Breast epithelium (tissue), 3 donors: ENCODE measurements around the gene SAP30.

Experiments used
- POLR2A ChIP-seq: fragments of 450-650 bp; IDR thresholded peaks from one replicate; pipeline ENCODE4 v1.6.1; 2016; ENCODE audit warnings: antibody characterized with exemption, mild to moderate bottlenecking, moderate library complexity
- POLR2AphosphoS5 ChIP-seq, 3 donors: sonication (generic); formaldehyde crosslinking; IDR thresholded peaks; one replicate each; pipeline ENCODE4 v1.6.1; 2017; ENCODE audit warnings: antibody characterized with exemption in 3 of 3
- TF ChIP-seq, protein P1 (sequence below), 3 donors: fragments of 450-650 bp; IDR thresholded peaks; one replicate each; pipeline ENCODE4 v1.5.1; 2016 to 2017; ENCODE audit warnings: antibody characterized with exemption in 3 of 3, mild to moderate bottlenecking in 3 of 3, moderate library complexity in 3 of 3

DNA sequence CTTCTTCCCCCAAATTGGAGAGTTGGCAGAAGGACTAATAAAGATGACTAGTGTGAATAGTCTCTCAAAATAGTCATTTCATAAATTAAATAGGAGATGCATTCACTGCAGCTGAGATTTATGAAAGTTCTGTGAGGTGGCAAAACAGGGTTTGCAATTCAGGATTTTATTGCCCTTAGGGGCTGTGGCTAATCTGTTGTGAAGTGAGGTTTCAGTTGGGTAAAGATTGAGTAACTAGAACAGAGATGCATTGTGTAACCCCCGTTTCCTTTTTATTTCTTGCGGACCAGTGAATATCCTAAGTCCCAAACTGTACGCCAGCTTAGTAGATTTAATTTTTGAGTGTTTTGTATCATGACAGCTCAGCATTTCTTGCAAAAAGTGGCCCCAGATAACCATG lies 44.3 kb downstream of the SAP30 start:
- TF ChIP-seq POLR2A (no peak), POLR2AphosphoS5 (IDR thresholded peaks at IDR 0.05) (no peak)
- TF ChIP-seq, protein P1, sequence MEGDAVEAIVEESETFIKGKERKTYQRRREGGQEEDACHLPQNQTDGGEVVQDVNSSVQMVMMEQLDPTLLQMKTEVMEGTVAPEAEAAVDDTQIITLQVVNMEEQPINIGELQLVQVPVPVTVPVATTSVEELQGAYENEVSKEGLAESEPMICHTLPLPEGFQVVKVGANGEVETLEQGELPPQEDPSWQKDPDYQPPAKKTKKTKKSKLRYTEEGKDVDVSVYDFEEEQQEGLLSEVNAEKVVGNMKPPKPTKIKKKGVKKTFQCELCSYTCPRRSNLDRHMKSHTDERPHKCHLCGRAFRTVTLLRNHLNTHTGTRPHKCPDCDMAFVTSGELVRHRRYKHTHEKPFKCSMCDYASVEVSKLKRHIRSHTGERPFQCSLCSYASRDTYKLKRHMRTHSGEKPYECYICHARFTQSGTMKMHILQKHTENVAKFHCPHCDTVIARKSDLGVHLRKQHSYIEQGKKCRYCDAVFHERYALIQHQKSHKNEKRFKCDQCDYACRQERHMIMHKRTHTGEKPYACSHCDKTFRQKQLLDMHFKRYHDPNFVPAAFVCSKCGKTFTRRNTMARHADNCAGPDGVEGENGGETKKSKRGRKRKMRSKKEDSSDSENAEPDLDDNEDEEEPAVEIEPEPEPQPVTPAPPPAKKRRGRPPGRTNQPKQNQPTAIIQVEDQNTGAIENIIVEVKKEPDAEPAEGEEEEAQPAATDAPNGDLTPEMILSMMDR (IDR thresholded peaks at IDR 0.05), result no peak
